BJ (cell line): ENCODE data around the gene LRRC41. TPM values are rescaled to one million over a fixed set of nuclear protein-coding genes. Genes with fewer than 3 reads are reported as not detected.

ENCODE experiments used
- CTCF ChIA-PET: fragments of 350-600 bp; formaldehyde crosslinking; extraction: SDS; loops from one replicate; lab custom pipeline; 2021; ENCODE audit warnings: antibody characterized with exemption, inconsistent platforms; lab: Yijun Ruan, JAX
- POLR2A ChIA-PET: fragments of 300-600 bp; sonication (Branson Sonifier 250); formaldehyde crosslinking; extraction: SDS; loops from one replicate; lab custom pipeline; 2021; ENCODE audit warnings: antibody characterized with exemption; lab: Charles Lee
- DNase-seq: peaks from one replicate; pipeline ENCODE4 v3.0.0-alpha.2; 2011; ENCODE audit warnings: low read depth
- H3K27me3 ChIP-seq: 2 replicates; pipeline ENCODE4 v1.6.0; 2011; ENCODE audit warnings: low read length; ENCODE audit not compliant: control insufficient read depth, insufficient read depth
- H3K36me3 ChIP-seq: 2 replicates; pipeline ENCODE4 v1.5.1; 2011; ENCODE audit warnings: low read length; ENCODE audit not compliant: control insufficient read depth, insufficient read depth
- H3K4me3 ChIP-seq: 2 replicates; pipeline ENCODE4 v1.5.1; 2011; ENCODE audit warnings: low read depth, mild to moderate bottlenecking, control low read depth, low read length
- polyA plus RNA-seq: library from polyadenylated mRNA; depleted of rRNA; stranded (reverse); fragments of >200 nt; gene quantifications from 2 replicates; pipeline ENCODE4 v1.2.3, GENCODE V29; 2011
- TF ChIP-seq, protein P1 (sequence below): IDR thresholded peaks from 2 replicates; pipeline ENCODE4 v1.5.1; 2011; ENCODE audit warnings: low read depth, mild to moderate bottlenecking, control low read depth, inconsistent platforms, low read length, moderate library complexity; ENCODE audit not compliant: insufficient read depth

Gene LRRC41
- polyA plus RNA-seq, 1 experiment, result 101 TPM

DNA sequence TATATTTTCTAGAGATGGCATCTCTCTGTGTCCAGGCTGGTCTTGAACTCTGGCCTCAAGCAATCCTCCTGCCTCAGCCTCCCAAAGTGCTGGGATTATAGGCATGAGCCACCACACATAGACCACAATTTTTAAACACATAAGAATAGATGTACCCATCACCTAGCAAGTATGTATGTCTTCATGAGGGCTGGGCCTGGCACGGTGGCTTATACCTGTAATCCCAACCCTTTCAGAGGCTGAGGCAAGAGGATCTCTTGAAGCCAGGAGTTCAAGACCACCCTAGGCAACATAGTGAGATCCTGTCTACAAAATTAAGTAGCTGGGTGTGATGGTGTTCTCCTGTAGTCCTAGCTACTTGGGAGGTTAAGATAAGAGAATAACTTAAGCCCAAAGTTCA, 13.9 kb upstream of the LRRC41 start:
- TF ChIP-seq, protein P1, sequence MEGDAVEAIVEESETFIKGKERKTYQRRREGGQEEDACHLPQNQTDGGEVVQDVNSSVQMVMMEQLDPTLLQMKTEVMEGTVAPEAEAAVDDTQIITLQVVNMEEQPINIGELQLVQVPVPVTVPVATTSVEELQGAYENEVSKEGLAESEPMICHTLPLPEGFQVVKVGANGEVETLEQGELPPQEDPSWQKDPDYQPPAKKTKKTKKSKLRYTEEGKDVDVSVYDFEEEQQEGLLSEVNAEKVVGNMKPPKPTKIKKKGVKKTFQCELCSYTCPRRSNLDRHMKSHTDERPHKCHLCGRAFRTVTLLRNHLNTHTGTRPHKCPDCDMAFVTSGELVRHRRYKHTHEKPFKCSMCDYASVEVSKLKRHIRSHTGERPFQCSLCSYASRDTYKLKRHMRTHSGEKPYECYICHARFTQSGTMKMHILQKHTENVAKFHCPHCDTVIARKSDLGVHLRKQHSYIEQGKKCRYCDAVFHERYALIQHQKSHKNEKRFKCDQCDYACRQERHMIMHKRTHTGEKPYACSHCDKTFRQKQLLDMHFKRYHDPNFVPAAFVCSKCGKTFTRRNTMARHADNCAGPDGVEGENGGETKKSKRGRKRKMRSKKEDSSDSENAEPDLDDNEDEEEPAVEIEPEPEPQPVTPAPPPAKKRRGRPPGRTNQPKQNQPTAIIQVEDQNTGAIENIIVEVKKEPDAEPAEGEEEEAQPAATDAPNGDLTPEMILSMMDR, result no peak
- no peak overlapping the region for H3K4me3 ChIP-seq
- POLR2A ChIA-PET, result no interaction called here
- H3K36me3 ChIP-seq, result peaks cover 1% of the 10 kb centered on the region
- no peak for DNase-seq
- CTCF ChIA-PET, result interaction anchor here (0.8 to 0.9 kb wide), 2 partner anchors 10 to 11 kb away, joined by 3 to 4 read pairs; no protein-coding TSS in a partner anchor
- H3K27me3 ChIP-seq, result no peaks in the 10 kb centered on the region

DNA sequence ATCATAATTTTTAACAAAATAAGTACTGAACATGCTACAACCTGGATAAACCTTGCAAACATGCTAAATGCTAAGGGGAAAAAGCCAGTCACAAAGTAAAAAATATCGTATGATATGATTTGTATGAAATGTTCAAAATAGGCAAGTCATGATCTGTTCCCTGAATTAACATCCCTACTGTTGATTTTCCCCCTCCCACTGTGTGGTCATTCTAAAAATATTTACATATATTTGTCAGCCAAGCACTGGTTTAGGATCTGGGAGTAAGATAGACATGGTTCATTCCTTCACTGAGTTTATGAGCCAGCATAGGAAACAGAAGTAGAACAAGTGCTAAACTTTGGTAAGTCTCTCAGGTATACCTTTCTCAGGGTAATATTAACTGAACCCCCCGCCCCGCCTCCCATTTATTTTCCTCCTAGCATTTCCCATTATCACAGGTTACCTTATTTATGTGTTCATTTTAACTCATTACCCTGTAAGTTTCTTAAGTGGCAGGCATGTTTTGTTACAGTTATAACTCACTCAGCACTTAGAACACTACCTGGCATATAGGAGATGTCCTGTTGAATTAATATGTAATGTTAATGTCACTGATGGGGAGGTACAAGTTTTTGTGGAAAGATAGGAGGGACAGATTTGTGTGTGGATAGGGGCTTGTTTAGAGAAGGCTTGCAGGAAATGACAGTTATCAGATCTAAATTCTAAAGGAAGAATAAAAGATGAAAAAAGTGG, 12.4 kb upstream of the LRRC41 start:
- no peak for DNase-seq
- peaks cover 4% of the 10 kb centered on the region for H3K36me3 ChIP-seq
- no peak overlapping the region for H3K4me3 ChIP-seq
- POLR2A ChIA-PET, result no interaction called here
- H3K27me3 ChIP-seq, result no peaks in the 10 kb centered on the region
- TF ChIP-seq, protein P1, result no peak
- CTCF ChIA-PET, result interaction anchor here (0.6 kb wide), 1 partner anchor 42 kb away, joined by 3 read pairs; no protein-coding TSS in a partner anchor

DNA sequence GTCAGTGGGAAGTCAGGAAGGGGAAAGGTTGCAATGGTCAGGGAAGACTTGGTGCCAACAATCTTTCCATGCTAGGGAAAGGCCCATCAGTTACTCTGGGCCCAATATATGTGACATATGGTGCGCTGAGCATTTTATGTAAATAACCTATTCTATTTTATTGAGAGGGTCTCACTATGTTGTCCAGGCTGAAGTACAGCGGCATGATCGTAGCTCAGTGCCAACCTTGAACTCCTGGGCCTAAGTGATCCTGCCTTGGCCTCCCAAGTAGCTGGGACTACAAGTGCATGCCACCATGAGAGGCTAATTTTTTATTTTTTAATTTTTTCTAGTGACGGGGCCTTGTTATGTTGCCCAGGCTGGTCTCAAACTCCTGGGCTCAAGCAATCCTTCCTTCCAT, 6.9 kb upstream of the LRRC41 start:
- Histone ChIP-seq H3K27me3 (no peaks in the 10 kb centered on the region), H3K36me3 (peaks cover 3% of the 10 kb centered on the region), H3K4me3 (no peak overlapping the region)
- no peak for DNase-seq
- ChIA-PET CTCF (no interaction called here), POLR2A (no interaction called here)
- TF ChIP-seq, protein P1, result no peak

DNA sequence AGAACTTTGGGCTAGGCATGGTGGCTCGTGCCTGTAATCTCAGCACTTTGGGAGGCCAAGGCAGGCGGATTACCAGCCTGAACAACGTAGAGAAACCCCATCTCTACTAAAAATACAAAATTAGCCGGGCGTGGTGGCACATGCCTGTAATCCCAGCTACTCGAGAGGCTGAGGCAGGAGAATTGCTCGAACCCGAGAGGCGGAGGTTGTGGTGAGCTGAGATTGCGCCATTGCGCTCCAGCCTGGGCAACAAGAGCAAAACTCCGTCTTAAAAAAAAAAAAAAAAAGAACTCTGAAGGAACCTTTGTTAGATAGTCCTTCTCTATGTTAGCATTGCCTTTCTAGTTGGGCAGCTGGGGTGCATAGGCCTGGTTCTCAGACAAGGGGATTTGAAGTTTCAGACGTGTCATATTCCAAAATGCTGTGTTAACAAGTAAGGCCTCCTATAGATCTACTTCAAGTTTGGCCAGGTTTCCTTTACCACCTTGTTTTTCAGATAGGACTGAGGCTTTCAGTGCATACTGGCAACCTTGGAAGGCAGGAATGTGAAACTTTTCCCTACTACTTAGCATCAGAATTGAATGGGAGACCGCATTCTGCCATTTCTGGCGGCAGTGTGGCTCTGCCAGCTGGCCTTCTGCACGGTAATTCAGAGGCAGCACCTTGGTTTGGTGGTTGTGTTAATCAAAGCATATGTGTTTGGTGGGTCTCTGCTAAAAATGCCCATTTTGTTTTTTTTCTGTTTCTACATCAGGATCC, 6.2 kb upstream of the LRRC41 start:
- ChIA-PET POLR2A (no interaction called here), CTCF (no interaction called here)
- no peak for DNase-seq
- TF ChIP-seq, protein P1, result no peak
- no peak overlapping the region for H3K4me3 ChIP-seq
- H3K27me3 ChIP-seq, result no peaks in the 10 kb centered on the region
- H3K36me3 ChIP-seq, result peaks cover 3% of the 10 kb centered on the region

DNA sequence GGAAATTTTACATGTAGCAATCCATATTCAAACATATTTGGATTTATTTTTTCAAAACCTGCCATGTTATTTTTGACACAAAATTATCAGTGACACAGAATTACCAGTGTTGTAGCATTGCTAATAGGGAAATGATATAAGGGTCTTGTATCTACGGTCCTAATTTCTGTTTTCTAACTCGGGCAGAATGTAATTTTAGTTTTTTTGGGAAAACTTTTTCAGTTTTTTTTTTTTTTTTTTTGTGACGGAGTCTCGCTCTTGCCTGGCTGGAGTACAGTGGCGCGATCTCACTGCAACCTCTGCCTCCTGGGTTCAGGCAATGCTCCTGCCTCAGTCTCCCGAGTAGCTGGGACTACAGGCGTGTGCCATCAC, 2.7 kb upstream of the LRRC41 start:
- no peak for DNase-seq
- TF ChIP-seq, protein P1, result no peak
- Histone ChIP-seq H3K4me3 (no peak overlapping the region), H3K36me3 (no peaks in the 10 kb centered on the region; the same call in 1 of the 2 replicates), H3K27me3 (no peaks in the 10 kb centered on the region)
- CTCF ChIA-PET, result interaction anchor here (1.8 kb wide), 1 partner anchor 34 kb away, joined by 5 read pairs; no protein-coding TSS in a partner anchor
- POLR2A ChIA-PET, result no interaction called here
